ENCODE data around the gene ATP2C1. TPM values are rescaled to one million over a fixed set of nuclear protein-coding genes. Genes with fewer than 3 reads are reported as not detected.

The ATP2C1 gene
- total and polyA plus RNA-seq, 4 donors = 41.4 to 126 (median 74.2) TPM

- Histone ChIP-seq H3K27me3 (ENCODE audit: control insufficient read depth in 3 of 3, insufficient read depth in 3 of 3, low read length in 2 of 3) (no peaks in the 10 kb centered on the region), H3K4me1 (ENCODE audit: control insufficient read depth in 5 of 5, insufficient read depth in 5 of 5, low read length in 5 of 5) (no peaks in the 10 kb centered on the region), H3K4me3 (no peak overlapping the region), H3K27ac (ENCODE audit: low read depth in 1 of 2, low read length in 1 of 2) (no peak overlapping the region), H3K9me3 (ENCODE audit: control insufficient read depth in 4 of 4, insufficient read depth in 3 of 4, low read length in 3 of 4) (peaks cover 0 to 3% (median under 1%) of the 10 kb centered on the region in 4 donors), H3K36me3 (ENCODE audit: control insufficient read depth in 4 of 4, insufficient read depth in 4 of 4, low read length in 4 of 4) (peaks cover 9 to 23% (median 17%) of the 10 kb centered on the region in 4 donors), H3K9ac (ENCODE audit: insufficient read depth in 1 of 2, low read length in 2 of 2) (no peak overlapping the region)
- no peak for TF ChIP-seq CTCF (IDR thresholded peaks at IDR 0.05; ENCODE audit: control extremely low read depth, extremely low read depth)
- DNase-seq = no peak
- ATAC-seq (ENCODE audit: insufficient read depth, low FRiP score) = no peak
These were observed 56.8 kb downstream of the ATP2C1 start for GRCh38 chr3:130950641-130951040.

GRCh38 chr3:130955481-130955880 lies 61.6 kb downstream of the ATP2C1 start:
- no peak for TF ChIP-seq CTCF (IDR thresholded peaks at IDR 0.05; ENCODE audit: control extremely low read depth, extremely low read depth)
- peaks cover 9 to 15% (median 11%) of the 10 kb centered on the region in 4 donors for H3K36me3 ChIP-seq (ENCODE audit: control insufficient read depth in 4 of 4, insufficient read depth in 4 of 4, low read length in 4 of 4)
- no peak for ATAC-seq (ENCODE audit: insufficient read depth, low FRiP score)

GRCh38 chr3:130956281-130956680 lies 62.4 kb downstream of the ATP2C1 start:
- no peak for ATAC-seq (ENCODE audit: insufficient read depth, low FRiP score)
- Histone ChIP-seq H3K4me3 (no peak overlapping the region), H3K9me3 (ENCODE audit: control insufficient read depth in 4 of 4, insufficient read depth in 3 of 4, low read length in 3 of 4) (no peaks in the 10 kb centered on the region), H3K4me1 (ENCODE audit: control insufficient read depth in 5 of 5, insufficient read depth in 5 of 5, low read length in 5 of 5) (no peaks in the 10 kb centered on the region), H3K36me3 (ENCODE audit: control insufficient read depth in 4 of 4, insufficient read depth in 4 of 4, low read length in 4 of 4) (peaks cover 9 to 15% (median 12%) of the 10 kb centered on the region in 4 donors), H3K27ac (ENCODE audit: low read depth in 1 of 2, low read length in 1 of 2) (no peak overlapping the region), H3K27me3 (ENCODE audit: control insufficient read depth in 3 of 3, insufficient read depth in 3 of 3, low read length in 2 of 3) (no peaks in the 10 kb centered on the region), H3K9ac (ENCODE audit: insufficient read depth in 1 of 2, low read length in 2 of 2) (no peak overlapping the region)
- no peak for DNase-seq
- WGBS, 2 donors = 90 to 96% methylated on average over 1 of the region's 1 CpG
- no peak for TF ChIP-seq CTCF (IDR thresholded peaks at IDR 0.05; ENCODE audit: control extremely low read depth, extremely low read depth)

More at GRCh38 chr3:130955481-130955880, 61.6 kb downstream of the ATP2C1 start:
- no peaks in the 10 kb centered on the region for H3K4me1 ChIP-seq (ENCODE audit: control insufficient read depth in 5 of 5, insufficient read depth in 5 of 5, low read length in 5 of 5)
- 95 to 97% methylated on average over 5 of the region's 5 CpGs for WGBS, 2 donors
- no peak overlapping the region for H3K9ac ChIP-seq (ENCODE audit: insufficient read depth in 1 of 2, low read length in 2 of 2)
- H3K27ac ChIP-seq (ENCODE audit: low read depth in 1 of 2, low read length in 1 of 2) = no peak overlapping the region
- no peaks in the 10 kb centered on the region for H3K9me3 ChIP-seq (ENCODE audit: control insufficient read depth in 4 of 4, insufficient read depth in 3 of 4, low read length in 3 of 4)
- H3K4me3 ChIP-seq = no peak overlapping the region
- H3K27me3 ChIP-seq (ENCODE audit: control insufficient read depth in 3 of 3, insufficient read depth in 3 of 3, low read length in 2 of 3) = no peaks in the 10 kb centered on the region
- DNase-seq = no peak

- Histone ChIP-seq H3K9me3 (ENCODE audit: control insufficient read depth in 4 of 4, insufficient read depth in 3 of 4, low read length in 3 of 4) (no peaks in the 10 kb centered on the region), H3K9ac (ENCODE audit: insufficient read depth in 1 of 2, low read length in 2 of 2) (no peak overlapping the region), H3K36me3 (ENCODE audit: control insufficient read depth in 4 of 4, insufficient read depth in 4 of 4, low read length in 4 of 4) (peaks cover 9 to 15% (median 12%) of the 10 kb centered on the region in 4 donors), H3K27me3 (ENCODE audit: control insufficient read depth in 3 of 3, insufficient read depth in 3 of 3, low read length in 2 of 3) (no peaks in the 10 kb centered on the region), H3K27ac (ENCODE audit: low read depth in 1 of 2, low read length in 1 of 2) (no peak overlapping the region), H3K4me3 (no peak overlapping the region), H3K4me1 (ENCODE audit: control insufficient read depth in 5 of 5, insufficient read depth in 5 of 5, low read length in 5 of 5) (no peaks in the 10 kb centered on the region)
- whole genome bisulfite sequencing, 2 donors = 87 to 89% methylated on average over 3 of the region's 3 CpGs
- ATAC-seq (ENCODE audit: insufficient read depth, low FRiP score) (no peak), DNase-seq (no peak)
- TF ChIP-seq CTCF (IDR thresholded peaks at IDR 0.05; ENCODE audit: control extremely low read depth, extremely low read depth) = no peak
These were observed 62.8 kb downstream of the ATP2C1 start for GRCh38 chr3:130956721-130957120.

Measured in lung (tissue), 12 donors.